ENCODE measurements around the gene SRMS.

SRMS gene

DNA sequence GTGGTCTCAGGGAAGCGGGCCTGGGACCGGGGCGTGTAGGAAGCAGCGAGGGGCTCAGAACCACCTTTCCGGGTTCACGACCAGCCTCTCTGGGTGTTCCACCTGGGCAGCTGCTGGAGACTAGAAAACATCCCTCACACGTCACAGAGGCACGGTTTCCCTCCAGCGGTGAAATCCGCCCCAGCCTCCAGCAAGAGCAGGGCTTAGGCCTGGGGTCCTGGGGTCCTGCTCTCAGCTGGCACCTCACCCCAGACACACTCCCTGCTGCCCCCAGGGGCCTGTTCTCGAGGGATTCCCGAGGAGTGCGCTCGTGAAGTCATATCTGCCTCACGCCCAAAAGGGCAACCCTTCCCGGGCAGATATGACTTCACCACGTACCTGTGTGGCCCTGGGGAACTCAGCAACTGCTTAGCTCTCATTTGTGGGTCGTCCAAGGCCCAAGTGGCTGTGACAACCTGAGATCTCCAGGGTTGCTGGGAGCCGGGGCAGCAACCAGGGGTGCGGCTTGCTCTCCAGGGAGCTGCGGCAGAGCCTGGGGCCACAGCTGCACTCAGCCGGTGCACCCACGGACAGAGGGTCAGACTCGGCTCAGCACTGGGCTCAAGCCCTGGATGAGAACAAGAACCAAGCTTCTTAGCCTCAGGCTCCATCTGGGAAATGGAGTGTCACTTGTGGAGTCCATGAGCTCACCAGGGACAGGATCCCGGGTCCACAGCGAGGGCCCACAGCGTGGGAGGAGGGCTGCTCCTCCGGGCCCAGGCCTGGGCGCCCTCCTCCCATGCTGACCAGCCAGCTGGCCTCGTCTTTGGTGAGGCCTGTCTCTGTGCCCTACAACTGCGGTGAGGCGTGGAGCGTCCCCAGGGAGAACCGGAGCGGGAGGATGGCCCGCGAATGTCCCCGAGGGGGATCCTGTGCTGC, 7.1 kb upstream of the SRMS start:
- no peak for DNase-seq
- POLR2A ChIA-PET: interaction anchor here (0.6 to 1.2 kb wide), 2 partner anchors 14 to 157 kb away, joined by 3 read pairs; no protein-coding TSS in a partner anchor
- Histone ChIP-seq H3K4me1 (ENCODE audit: control extremely low read depth in 1 of 4, control insufficient read depth in 4 of 4, insufficient read depth in 4 of 4, low read length in 3 of 4) (peaks cover 0 to 25% (median 22%) of the 10 kb centered on the region in 4 experiments), H3K4me3 (ENCODE audit: control insufficient read depth in 1 of 7, extremely low read depth in 1 of 7, insufficient read depth in 4 of 7, low read depth in 2 of 7, low read length in 6 of 7) (peak overlapping the region in 4 of 7 experiments; percentile 36 to 79 (median 62)), H3K9me3 (ENCODE audit: control extremely low read depth in 1 of 5, control insufficient read depth in 4 of 5, insufficient read depth in 2 of 5, low read depth in 1 of 5, low read length in 4 of 5) (no peaks in the 10 kb centered on the region), H3K36me3 (ENCODE audit: control insufficient read depth in 4 of 4, insufficient read depth in 4 of 4, low read length in 3 of 4) (no peaks in the 10 kb centered on the region), H3K27ac (ENCODE audit: insufficient read depth in 1 of 2, low read depth in 1 of 2, low read length in 2 of 2, poor library complexity in 1 of 2, severe bottlenecking in 2 of 2) (no peak overlapping the region), H3K27me3 (replicated peaks in 2 of 5; ENCODE audit: control insufficient read depth in 4 of 5, insufficient read depth in 5 of 5, low read length in 4 of 5) (peaks cover 0 to 11% (median 2%) of the 10 kb centered on the region in 5 experiments)
- CTCF ChIA-PET: interaction anchor here (1.2 to 2.0 kb wide), 7 partner anchors 9 to 27 kb away, joined by 3 to 7 read pairs (median 4); partner anchors contain the start of gene PTK6
- 75% methylated on average over 34 of the region's 38 CpGs for WGBS (ENCODE audit: insufficient coverage)

- POLR2A ChIA-PET: interaction anchor here (0.6 kb wide), 1 partner anchor 557 kb away, joined by 6 read pairs; no protein-coding TSS in a partner anchor
- peak within 1 kb of the TSS; percentile 28 to 79 (median 71) for H3K4me3 ChIP-seq (ENCODE audit: control insufficient read depth in 1 of 7, extremely low read depth in 1 of 7, insufficient read depth in 4 of 7, low read depth in 2 of 7, low read length in 6 of 7)
These were observed 6.4 kb upstream of the SRMS start, which contains the start of gene FNDC11 for GRCh38 chr20:63553933-63554290. Gene FNDC11 (plus strand): TSS chr20:63554159. CDS start chr20:63555664, 1,505 bp downstream.

DNA sequence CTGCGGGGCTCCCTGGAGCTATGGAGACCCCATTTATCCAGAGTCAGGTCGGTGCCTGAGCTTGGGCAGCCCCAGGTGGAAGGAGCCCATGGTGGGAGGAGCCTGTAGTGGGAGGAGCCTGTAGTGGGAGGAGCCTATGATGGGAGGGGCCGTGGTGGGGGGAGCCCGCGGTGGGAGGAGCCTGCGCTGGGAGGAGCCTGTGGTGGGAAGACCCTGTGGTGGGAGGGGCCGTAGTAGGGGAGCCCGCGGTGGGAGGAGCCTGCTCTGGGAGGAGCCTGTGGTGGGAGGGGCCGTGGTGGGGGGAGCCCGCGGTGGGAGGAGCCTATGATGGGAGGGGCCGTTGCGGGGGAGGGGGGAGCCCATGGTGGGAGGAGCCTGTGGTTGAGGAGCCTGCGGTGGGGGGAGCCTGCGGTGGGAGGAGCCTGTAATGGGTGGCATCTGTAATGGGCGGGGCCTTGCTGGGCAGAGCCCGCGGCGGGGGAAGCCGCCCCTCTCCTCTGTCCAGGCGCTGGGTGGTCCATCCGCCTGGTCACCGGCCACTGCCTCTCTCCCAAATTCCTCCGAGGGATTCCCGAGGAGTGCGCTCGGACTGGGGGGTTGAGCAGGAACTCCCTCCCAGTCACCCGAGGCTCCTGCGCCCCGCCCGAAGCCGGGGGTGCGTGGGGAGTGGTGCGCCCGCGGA, 5.8 kb upstream of the SRMS start:
- Histone ChIP-seq H3K4me1 (ENCODE audit: control extremely low read depth in 1 of 4, control insufficient read depth in 4 of 4, insufficient read depth in 4 of 4, low read length in 3 of 4) (peaks cover 0 to 25% (median 24%) of the 10 kb centered on the region in 4 experiments), H3K27me3 (replicated peaks in 2 of 5; ENCODE audit: control insufficient read depth in 4 of 5, insufficient read depth in 5 of 5, low read length in 4 of 5) (peaks cover 0 to 19% (median 5%) of the 10 kb centered on the region in 5 experiments), H3K9me3 (ENCODE audit: control extremely low read depth in 1 of 5, control insufficient read depth in 4 of 5, insufficient read depth in 2 of 5, low read depth in 1 of 5, low read length in 4 of 5) (no peaks in the 10 kb centered on the region), H3K36me3 (ENCODE audit: control insufficient read depth in 4 of 4, insufficient read depth in 4 of 4, low read length in 3 of 4) (no peaks in the 10 kb centered on the region), H3K27ac (ENCODE audit: insufficient read depth in 1 of 2, low read depth in 1 of 2, low read length in 2 of 2, poor library complexity in 1 of 2, severe bottlenecking in 2 of 2) (peak overlapping the region in 1 of 2 experiments; percentile 3), H3K4me3 (ENCODE audit: control insufficient read depth in 1 of 7, extremely low read depth in 1 of 7, insufficient read depth in 4 of 7, low read depth in 2 of 7, low read length in 6 of 7) (peak overlapping the region; percentile 28 to 79 (median 71))
- CTCF ChIA-PET: interaction anchor here (0.5 to 1.9 kb wide), 4 partner anchors 10 to 117 kb away, joined by 3 to 5 read pairs (median 3); no protein-coding TSS in a partner anchor
- POLR2A ChIA-PET: interaction anchor here (0.6 kb wide), 1 partner anchor 556 kb away, joined by 6 read pairs; no protein-coding TSS in a partner anchor
- 4% methylated on average over 24 of the region's 37 CpGs for WGBS (ENCODE audit: insufficient coverage)
- DNase-seq: peak; percentile 82 to 91 (median 88)

More at GRCh38 chr20:63553933-63554290, 6.4 kb upstream of the SRMS start, which contains the start of gene FNDC11:
- H3K27me3 ChIP-seq (replicated peaks in 2 of 5; ENCODE audit: control insufficient read depth in 4 of 5, insufficient read depth in 5 of 5, low read length in 4 of 5): peaks cover 0 to 14% (median 2%) of the 10 kb centered on the region in 5 experiments
- no peaks in the 10 kb centered on the region for H3K36me3 ChIP-seq (ENCODE audit: control insufficient read depth in 4 of 4, insufficient read depth in 4 of 4, low read length in 3 of 4)
- H3K9me3 ChIP-seq (ENCODE audit: control extremely low read depth in 1 of 5, control insufficient read depth in 4 of 5, insufficient read depth in 2 of 5, low read depth in 1 of 5, low read length in 4 of 5): no peaks in the 10 kb centered on the region
- H3K27ac ChIP-seq (ENCODE audit: insufficient read depth in 1 of 2, low read depth in 1 of 2, low read length in 2 of 2, poor library complexity in 1 of 2, severe bottlenecking in 2 of 2): peak within 1 kb of the TSS in 1 of 2 experiments; percentile 3
- 0% methylated on average over 13 of the region's 34 CpGs for WGBS (ENCODE audit: insufficient coverage)
- H3K4me1 ChIP-seq (ENCODE audit: control extremely low read depth in 1 of 4, control insufficient read depth in 4 of 4, insufficient read depth in 4 of 4, low read length in 3 of 4): peaks cover 0 to 25% (median 22%) of the 10 kb centered on the region in 4 experiments
- CTCF ChIA-PET: interaction anchor here (1.3 to 2.0 kb wide), 3 partner anchors 9 to 28 kb away, joined by 3 to 7 read pairs (median 4); no protein-coding TSS in a partner anchor
- peak; percentile 57 to 82 (median 77) for DNase-seq

DNA sequence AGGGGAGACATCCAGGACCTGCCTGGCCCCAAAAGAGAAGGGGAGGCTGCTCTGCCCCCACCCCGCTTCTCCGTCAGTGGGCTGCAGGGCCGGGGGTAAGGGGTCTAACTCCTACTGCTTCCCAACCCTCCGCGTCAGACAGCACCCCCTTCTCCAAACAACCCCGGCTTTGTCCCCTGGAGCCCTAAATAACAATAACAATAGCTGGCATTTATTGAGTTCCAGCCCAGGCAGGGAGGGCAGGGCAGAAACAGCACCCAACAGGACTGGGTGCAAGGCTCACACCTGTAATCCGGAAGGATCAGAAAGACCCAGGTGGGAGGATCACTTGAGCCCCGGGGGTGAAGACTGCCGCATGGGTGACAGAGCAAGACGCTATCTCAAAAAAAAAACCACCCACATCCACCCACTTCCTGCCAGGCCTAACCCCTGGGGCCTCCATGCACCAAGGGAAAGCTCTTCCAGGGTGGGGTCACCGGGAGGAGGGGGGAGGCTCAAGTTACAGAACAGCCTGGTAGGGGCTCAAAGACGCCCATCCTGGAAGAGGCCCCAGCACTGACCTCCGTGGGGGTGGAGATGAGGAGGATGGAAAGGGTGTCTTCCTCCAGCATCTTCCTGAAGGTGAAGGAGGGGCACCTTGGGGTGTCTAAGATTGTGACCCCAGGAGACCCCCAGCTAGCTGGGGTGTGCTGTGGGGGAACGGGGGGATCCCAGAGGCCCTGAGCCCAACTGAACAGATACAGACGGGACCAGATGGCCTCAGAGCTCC, 5.1 kb upstream of the SRMS start:
- Histone ChIP-seq H3K9me3 (ENCODE audit: control extremely low read depth in 1 of 5, control insufficient read depth in 4 of 5, insufficient read depth in 2 of 5, low read depth in 1 of 5, low read length in 4 of 5) (no peaks in the 10 kb centered on the region), H3K27me3 (replicated peaks in 2 of 5; ENCODE audit: control insufficient read depth in 4 of 5, insufficient read depth in 5 of 5, low read length in 4 of 5) (peaks cover 0 to 26% (median 6%) of the 10 kb centered on the region in 5 experiments), H3K27ac (ENCODE audit: insufficient read depth in 1 of 2, low read depth in 1 of 2, low read length in 2 of 2, poor library complexity in 1 of 2, severe bottlenecking in 2 of 2) (peak overlapping the region in 1 of 2 experiments; percentile 3), H3K36me3 (ENCODE audit: control insufficient read depth in 4 of 4, insufficient read depth in 4 of 4, low read length in 3 of 4) (no peaks in the 10 kb centered on the region), H3K4me1 (ENCODE audit: control extremely low read depth in 1 of 4, control insufficient read depth in 4 of 4, insufficient read depth in 4 of 4, low read length in 3 of 4) (peaks cover 0 to 25% (median 24%) of the 10 kb centered on the region in 4 experiments), H3K4me3 (ENCODE audit: control insufficient read depth in 1 of 7, extremely low read depth in 1 of 7, insufficient read depth in 4 of 7, low read depth in 2 of 7, low read length in 6 of 7) (peak overlapping the region in 4 of 7 experiments; percentile 5 to 61 (median 47))
- peak; percentile 67 to 89 (median 84) for DNase-seq
- ChIA-PET POLR2A (no interaction called here), CTCF (interaction anchor here (0.5 to 1.9 kb wide), 5 partner anchors 9 to 116 kb away, joined by 3 to 5 read pairs (median 3); no protein-coding TSS in a partner anchor)
- 3% methylated on average over 5 of the region's 15 CpGs for WGBS (ENCODE audit: insufficient coverage)

- peaks cover 0 to 42% (median 9%) of the 10 kb centered on the region in 5 experiments for H3K27me3 ChIP-seq (replicated peaks in 2 of 5; ENCODE audit: control insufficient read depth in 4 of 5, insufficient read depth in 5 of 5, low read length in 4 of 5)
- DNase-seq: no peak
- WGBS (ENCODE audit: insufficient coverage): 95% methylated on average over 4 of the region's 9 CpGs
- no peaks in the 10 kb centered on the region for H3K36me3 ChIP-seq (ENCODE audit: control insufficient read depth in 4 of 4, insufficient read depth in 4 of 4, low read length in 3 of 4)
- H3K4me3 ChIP-seq (ENCODE audit: control insufficient read depth in 1 of 7, extremely low read depth in 1 of 7, insufficient read depth in 4 of 7, low read depth in 2 of 7, low read length in 6 of 7): no peak overlapping the region
- H3K4me1 ChIP-seq (ENCODE audit: control extremely low read depth in 1 of 4, control insufficient read depth in 4 of 4, insufficient read depth in 4 of 4, low read length in 3 of 4): peaks cover 0 to 25% (median 24%) of the 10 kb centered on the region in 4 experiments
- CTCF ChIA-PET: interaction anchor here (1.3 to 1.5 kb wide), 2 partner anchors 10 to 142 kb away, joined by 3 read pairs; no protein-coding TSS in a partner anchor
- POLR2A ChIA-PET: interaction anchor here (0.6 to 0.8 kb wide), 3 partner anchors 49 to 81 kb away, joined by 3 read pairs; no protein-coding TSS in a partner anchor
- no peaks in the 10 kb centered on the region for H3K9me3 ChIP-seq (ENCODE audit: control extremely low read depth in 1 of 5, control insufficient read depth in 4 of 5, insufficient read depth in 2 of 5, low read depth in 1 of 5, low read length in 4 of 5)
- no peak overlapping the region for H3K27ac ChIP-seq (ENCODE audit: insufficient read depth in 1 of 2, low read depth in 1 of 2, low read length in 2 of 2, poor library complexity in 1 of 2, severe bottlenecking in 2 of 2)
These were observed 3.5 kb upstream of the SRMS start for GRCh38 chr20:63551068-63551467.

- POLR2A ChIA-PET: no interaction called here
These were observed 2.2 kb upstream of the SRMS start for GRCh38 chr20:63549679-63550282.

More at GRCh38 chr20:63549679-63550282, 2.2 kb upstream of the SRMS start:
- no peak overlapping the region for H3K4me3 ChIP-seq (ENCODE audit: control insufficient read depth in 1 of 7, extremely low read depth in 1 of 7, insufficient read depth in 4 of 7, low read depth in 2 of 7, low read length in 6 of 7)
- no peak for DNase-seq
- H3K27ac ChIP-seq (ENCODE audit: insufficient read depth in 1 of 2, low read depth in 1 of 2, low read length in 2 of 2, poor library complexity in 1 of 2, severe bottlenecking in 2 of 2): no peak overlapping the region
- peaks cover 0 to 25% (median 23%) of the 10 kb centered on the region in 4 experiments for H3K4me1 ChIP-seq (ENCODE audit: control extremely low read depth in 1 of 4, control insufficient read depth in 4 of 4, insufficient read depth in 4 of 4, low read length in 3 of 4)
- WGBS (ENCODE audit: insufficient coverage): 95% methylated on average over 8 of the region's 18 CpGs
- H3K27me3 ChIP-seq (replicated peaks in 2 of 5; ENCODE audit: control insufficient read depth in 4 of 5, insufficient read depth in 5 of 5, low read length in 4 of 5): peaks cover 0 to 36% (median 11%) of the 10 kb centered on the region in 5 experiments
- CTCF ChIA-PET: interaction anchor here (0.9 to 1.5 kb wide), 3 partner anchors 12 to 140 kb away, joined by 3 read pairs; no protein-coding TSS in a partner anchor
- H3K9me3 ChIP-seq (ENCODE audit: control extremely low read depth in 1 of 5, control insufficient read depth in 4 of 5, insufficient read depth in 2 of 5, low read depth in 1 of 5, low read length in 4 of 5): no peaks in the 10 kb centered on the region
- no peaks in the 10 kb centered on the region for H3K36me3 ChIP-seq (ENCODE audit: control insufficient read depth in 4 of 4, insufficient read depth in 4 of 4, low read length in 3 of 4)

Data from common myeloid progenitor, CD34-positive (primary cell).